GM19468 (cell line): ENCODE data around the gene EML2.
"Not testable (repeated sequence)": the region's sequence is repeated elsewhere in the genome, so short reads cannot be mapped to it uniquely, and the experiment has no call there.

Source experiments
- ATAC-seq: cut with Tn5 transposase; IDR thresholded peaks from one replicate; pipeline ENCODE4 v1.9.1; 2021; ENCODE audit warnings: mild to moderate bottlenecking, moderate library complexity, moderate number of reproducible peaks; ENCODE audit not compliant: unreplicated experiment; ENCODE audit errors: extremely low read depth

EML2 gene

GRCh38 chr19:45655073-45655472 is 15.9 kb upstream of the EML2 start:
- ATAC-seq, result no peak

- no peak for ATAC-seq
Measured at GRCh38 chr19:45653634-45654033, 14.4 kb upstream of the EML2 start.

GRCh38 chr19:45650722-45651121 is 11.5 kb upstream of the EML2 start:
- ATAC-seq, result no peak

DNA sequence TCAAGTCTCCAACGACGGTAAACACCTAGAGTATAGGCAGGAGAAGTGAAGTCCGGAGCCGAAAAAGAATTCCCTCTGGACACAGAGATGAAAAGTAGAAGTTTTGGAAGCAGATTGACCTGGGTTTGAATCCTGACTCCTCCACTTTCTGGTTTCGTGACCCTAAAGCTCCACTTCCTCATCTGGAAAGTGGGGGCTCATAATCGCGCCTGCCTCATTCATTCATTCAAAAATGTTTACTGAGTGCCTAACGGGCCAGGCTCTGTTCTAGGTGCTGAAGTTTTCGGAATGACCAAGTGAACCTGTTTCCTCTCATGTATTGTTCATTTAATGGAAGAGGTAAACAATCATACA is 7.1 kb upstream of the EML2 start:
- no peak for ATAC-seq

- no peak for ATAC-seq
Measured at GRCh38 chr19:45645631-45646344, 6.6 kb upstream of the EML2 start.

GRCh38 chr19:45645068-45645630 is 6.0 kb upstream of the EML2 start:
- ATAC-seq, result no peak

- ATAC-seq, result no peak
Measured at GRCh38 chr19:45643927-45644771, 5.0 kb upstream of the EML2 start.

GRCh38 chr19:45643024-45643926 is 4.1 kb upstream of the EML2 start:
- no peak for ATAC-seq

DNA sequence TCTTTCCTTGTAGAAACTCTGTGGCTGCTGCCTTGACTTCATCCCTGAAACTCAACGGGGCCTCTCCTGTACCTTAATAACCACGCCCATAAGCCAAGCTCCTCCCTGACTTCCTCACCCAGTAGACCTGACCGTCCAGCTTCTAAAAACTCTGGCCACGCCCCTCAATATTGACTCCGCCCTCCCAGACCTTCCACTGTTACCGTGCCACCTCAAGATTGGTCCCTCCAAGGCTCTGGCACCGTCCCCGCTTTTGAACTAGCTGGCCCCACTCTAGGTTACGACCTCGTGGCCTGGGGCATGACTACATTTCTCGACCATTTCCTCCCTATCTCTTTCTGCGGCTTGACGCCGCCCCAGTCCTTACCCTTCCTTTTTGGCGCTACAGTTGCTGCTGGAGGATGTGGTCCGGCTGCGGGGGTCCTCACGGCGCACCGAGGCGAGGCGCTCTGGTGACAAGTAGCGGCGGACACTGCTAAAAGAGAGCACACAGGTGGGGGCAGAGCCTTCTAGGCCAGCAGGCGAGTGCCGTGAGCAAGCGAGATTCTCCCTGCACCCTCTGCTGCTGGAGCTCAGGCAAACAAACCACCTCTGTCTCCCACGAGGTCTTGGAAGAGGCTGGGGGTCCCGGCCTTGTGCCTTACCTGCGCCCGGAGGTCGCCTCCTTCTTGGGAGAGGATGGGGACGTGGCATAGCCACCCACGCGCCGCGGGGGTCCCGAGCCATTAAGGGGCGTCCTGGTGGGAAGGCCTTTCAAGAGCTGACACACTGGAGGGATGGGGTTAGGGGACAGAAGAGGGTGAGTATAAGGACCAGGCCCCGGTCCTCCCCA is 2.3 kb upstream of the EML2 start:
- no peak for ATAC-seq

- ATAC-seq, result no peak
Measured at GRCh38 chr19:45640849-45641273, 1.7 kb upstream of the EML2 start.

DNA sequence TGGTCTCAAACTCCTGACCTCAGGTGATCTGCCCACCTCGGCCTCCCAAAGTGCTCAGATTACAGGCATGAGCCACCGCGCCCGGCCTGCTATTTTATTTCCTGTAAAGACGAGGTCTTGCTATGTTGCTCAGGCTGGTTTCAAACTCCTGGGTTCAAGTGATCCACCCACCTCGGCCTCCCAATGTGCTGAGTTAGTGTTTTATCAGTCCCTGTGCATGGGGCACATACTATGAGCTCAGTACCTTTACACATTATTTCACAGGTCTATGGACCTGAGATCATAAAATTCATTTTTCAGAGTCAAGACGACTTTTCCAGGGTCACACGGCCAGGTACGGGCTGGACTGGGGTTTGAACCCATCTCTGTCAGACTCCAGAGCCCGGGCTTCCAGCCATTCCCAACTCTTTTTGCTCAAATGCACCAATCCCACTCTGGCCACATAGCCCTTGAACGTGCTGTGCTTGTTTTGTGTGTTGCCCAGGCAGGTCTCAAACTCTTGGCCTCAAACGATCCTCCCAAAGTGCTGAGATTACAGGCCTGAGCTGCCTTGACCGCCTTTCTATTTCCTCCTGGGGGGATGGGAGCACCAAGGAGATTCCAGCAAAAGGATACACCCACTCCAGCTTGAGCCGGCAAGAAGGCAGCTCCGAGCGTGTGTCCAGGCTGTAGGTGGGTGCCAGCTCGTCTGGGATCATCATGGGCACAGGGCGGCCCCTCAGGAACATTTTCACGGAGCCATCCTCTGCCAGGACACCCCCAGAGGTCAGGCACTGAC is 1.1 kb downstream of the EML2 start:
- ATAC-seq, result no peak

- ATAC-seq, result no peak
Measured at GRCh38 chr19:45636902-45637301, 2.3 kb downstream of the EML2 start.

GRCh38 chr19:45636275-45636674 is 2.9 kb downstream of the EML2 start:
- ATAC-seq, result no peak

GRCh38 chr19:45632468-45633196 is 6.6 kb downstream of the EML2 start:
- ATAC-seq, result no peak

DNA sequence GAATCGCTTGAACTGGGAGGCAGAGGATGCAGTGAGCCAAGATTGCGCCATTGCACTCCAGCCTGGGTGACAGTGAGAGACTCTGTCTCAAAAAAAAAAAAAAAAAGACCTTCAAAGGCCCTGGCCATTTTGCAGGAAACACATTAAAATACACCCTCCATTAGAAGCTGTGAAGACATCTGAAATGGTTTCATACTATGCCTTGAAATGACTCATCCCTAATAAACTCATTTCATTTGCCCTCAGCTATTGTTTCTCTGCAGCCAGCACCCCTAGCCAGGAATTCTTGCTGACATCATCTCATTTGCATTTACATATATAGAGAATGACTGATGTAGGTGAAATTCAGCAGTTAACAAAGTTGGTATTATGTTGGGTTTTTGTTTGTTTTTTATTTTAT is 8.7 kb downstream of the EML2 start:
- no peak for ATAC-seq

DNA sequence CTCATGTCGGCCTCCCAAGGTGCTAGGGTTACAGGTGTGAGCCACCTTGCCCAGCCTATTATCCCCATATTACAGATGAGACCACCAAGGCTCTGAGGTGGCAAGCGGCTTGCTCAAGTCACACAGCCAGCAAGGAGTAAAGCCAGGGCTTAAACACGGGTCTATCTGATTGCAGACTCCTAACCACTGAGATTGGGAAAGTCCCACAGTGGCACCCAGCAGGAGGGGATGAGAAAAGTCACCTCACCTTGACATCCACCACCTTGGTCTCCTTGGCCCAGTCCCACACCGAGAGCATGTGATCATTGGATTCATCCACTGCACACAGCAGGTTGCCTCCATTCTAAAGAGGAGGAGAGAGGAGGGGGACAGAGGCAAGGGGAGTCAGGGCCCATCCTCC is 9.5 kb downstream of the EML2 start:
- ATAC-seq, result no peak

DNA sequence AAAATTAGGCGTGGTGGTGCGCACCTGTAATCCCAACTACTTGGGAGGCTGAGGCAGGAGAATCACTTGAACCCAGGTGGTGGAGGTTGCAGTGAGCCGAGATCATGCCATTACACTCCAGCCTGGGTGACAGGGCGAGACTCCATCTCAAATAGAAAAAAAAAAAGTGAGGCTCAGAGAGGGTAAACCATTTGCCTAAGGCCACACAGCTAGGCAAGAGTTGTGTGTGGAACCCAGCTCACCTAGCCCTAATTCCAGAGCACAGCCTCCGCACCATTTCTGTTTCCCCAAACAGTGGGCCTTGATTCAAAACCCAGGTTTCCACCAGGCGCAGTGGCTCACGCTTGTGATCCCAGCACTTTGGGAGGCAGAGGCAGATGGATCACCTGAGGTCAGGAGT is 11.0 kb downstream of the EML2 start:
- ATAC-seq, result not testable (repeated sequence)

DNA sequence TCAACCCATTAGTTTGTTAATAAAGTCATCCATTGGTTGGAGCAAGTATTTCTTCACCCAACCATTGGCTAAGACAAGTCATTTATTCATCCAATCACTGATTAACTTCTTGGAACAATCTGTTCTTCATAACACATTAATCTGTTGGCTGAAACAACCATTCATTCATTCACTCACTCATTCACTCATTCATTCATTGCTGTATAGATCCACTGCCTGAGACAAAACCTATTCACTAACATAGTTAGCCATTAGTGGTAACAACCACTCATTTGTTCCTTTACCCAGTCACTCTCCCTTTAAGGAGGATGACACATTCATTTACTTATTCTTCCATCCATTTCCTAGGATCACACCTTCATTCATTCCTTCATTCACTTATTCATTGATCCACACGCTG is 15.2 kb downstream of the EML2 start:
- no peak for ATAC-seq
